Measurements from ENCODE around the gene TCF12.

- no peak for TF ChIP-seq EZH2 (IDR thresholded peaks at IDR 0.05)
- TF ChIP-seq CTCF (IDR thresholded peaks at IDR 0.05) = no peak
- no peak for TF ChIP-seq EZH2phosphoT487 (IDR thresholded peaks at IDR 0.05)
Measured at GRCh38 chr15:57328897-57329296, 410.5 kb downstream of the TCF12 start.
